CD4-positive, alpha-beta T cell treated with Interleukin-17A for 1 hour (primary cell): ENCODE data around the gene SLC25A17.
"Not testable (repeated sequence)": the region's sequence is repeated elsewhere in the genome, so short reads cannot be mapped to it uniquely, and the experiment has no call there.

Source experiments
- DNase-seq: peaks from one replicate; pipeline ENCODE4 v3.0.0-alpha.2; 2020

The SLC25A17 gene

GRCh38 chr22:40751250-40751649 lies 67.9 kb downstream of the SLC25A17 start:
- no peak for DNase-seq

DNA sequence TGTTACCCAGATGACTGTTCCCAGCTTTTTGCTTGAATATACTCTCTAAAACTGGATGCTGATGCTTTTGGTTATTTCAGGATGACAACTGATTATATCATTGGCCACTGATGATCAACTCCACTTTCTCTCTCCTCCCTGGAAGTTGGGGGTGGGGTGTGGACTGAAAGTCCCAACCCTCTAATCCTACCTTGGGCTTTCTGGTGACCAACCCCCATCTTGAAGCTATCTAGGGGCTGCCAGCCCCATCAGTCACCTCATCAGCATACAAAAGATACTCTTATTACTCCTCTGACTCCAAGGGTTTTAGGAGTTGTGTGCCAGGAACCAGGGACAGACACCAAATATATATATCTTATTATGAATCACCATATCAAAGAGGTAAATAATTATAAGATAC lies 69.3 kb downstream of the SLC25A17 start:
- DNase-seq: no peak

DNA sequence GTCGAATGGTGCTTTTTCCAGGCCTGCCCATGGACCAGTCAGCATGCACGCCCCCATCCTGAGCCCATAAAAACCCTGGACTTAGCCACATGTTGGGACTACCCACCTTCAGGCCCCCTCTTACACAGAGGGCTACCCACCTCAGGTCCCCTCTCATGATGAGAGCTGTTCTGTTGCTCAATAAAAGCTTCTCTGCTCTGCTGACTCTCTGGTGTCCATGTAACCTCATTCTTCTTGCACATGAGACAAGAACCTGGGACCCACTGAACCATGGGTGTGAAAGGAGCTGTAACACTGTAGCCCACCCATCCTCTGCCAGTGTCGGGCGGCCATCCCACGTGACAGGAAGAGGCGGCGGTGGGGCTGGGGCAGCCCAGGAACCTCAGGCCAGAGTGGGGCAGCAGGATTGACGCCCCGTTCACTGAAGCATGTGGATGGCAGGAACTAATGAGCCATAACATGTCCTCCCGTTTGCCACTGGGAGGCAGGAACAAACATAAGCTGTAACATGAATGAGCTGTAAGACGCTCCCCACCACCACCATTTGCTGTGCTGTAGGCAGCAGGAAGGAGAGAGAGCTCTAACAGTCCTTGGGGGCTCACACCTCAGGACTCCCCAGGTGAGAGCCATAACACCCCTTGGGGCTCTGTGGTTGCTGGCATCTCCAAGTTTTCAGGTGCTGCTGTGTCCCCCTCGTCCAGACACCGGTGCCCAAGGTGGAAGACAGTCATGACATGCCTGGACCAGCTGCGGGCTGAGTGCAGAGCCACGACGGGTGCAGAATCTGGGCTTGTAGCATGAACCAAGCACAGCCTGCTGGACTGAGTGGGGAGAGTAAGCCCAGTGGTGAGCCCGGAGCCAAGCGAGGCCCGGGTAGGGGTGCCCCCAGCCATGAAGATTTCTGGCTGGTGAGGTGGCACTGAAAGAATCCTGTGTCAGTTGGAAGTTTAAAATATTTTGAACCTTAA lies 70.5 kb downstream of the SLC25A17 start:
- DNase-seq: no peak

- no peak for DNase-seq
These were observed 71.8 kb downstream of the SLC25A17 start for GRCh38 chr22:40747361-40747760.

DNA sequence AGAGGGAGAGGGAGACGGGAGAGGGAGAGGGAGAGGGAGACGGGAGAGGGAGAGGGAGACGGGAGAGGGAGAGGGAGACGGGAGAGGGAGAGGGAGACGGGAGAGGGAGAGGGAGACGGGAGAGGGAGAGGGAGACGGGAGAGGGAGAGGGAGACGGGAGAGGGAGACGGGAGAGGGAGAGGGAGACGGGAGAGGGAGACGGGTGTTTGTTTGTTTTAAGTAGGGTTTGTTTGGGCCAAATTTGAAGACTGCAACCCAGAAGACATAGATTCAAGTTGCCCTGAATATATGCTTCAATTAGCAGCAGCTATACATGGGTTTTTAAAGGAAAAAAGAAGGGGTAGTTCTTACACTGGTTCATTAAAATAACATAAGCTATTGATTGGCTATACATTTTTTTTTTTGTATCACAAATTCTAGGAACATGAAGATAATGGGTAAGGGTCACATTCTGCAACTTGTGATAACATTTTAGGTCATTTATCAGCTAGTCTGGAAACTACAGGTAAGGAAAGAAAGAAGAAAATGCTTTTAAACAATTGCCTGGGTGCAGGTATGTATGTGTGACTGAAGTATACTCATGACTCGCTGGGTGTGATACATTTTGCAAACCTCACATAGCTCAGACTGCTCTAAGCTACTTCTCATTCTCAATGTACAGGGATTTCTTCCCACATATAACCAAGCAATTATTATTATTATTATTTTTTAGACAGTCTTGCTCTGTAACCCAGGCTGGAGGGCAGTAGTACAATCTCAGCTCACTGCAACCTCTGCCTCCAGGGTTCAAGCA lies 72.5 kb downstream of the SLC25A17 start:
- no peak for DNase-seq

GRCh38 chr22:40743768-40744167 lies 75.4 kb downstream of the SLC25A17 start:
- DNase-seq: no peak

GRCh38 chr22:40741116-40741515 lies 78.0 kb downstream of the SLC25A17 start:
- DNase-seq: no peak

DNA sequence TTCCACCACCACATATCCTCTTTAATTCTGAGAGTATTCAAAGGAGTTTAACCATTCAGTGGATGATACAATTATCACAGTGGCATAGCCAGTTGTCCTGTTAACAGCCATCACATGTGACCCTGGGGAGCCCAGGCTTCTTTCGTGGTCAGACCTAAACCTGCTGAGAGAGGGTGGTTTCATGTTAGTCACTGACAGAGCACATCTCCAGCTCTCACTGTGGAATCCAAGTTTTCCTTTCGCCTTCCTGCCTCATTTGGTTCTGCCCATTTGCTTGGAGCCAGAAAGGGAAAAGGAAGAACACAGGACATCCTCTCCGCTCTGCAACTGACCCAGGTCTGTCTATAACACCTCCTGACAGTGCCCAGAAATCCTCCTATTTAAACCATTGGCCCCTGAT lies 79.4 kb downstream of the SLC25A17 start:
- DNase-seq: no peak

- no peak for DNase-seq
These were observed 85.2 kb downstream of the SLC25A17 start for GRCh38 chr22:40733919-40734318.

GRCh38 chr22:40732999-40733292 lies 86.2 kb downstream of the SLC25A17 start:
- no peak for DNase-seq

GRCh38 chr22:40729284-40729683 lies 89.9 kb downstream of the SLC25A17 start:
- DNase-seq: no peak

- peak; percentile 69 for DNase-seq
These were observed 90.4 kb downstream of the SLC25A17 start for GRCh38 chr22:40728731-40729189.

GRCh38 chr22:40727964-40728615 lies 91.1 kb downstream of the SLC25A17 start:
- DNase-seq: no peak

DNA sequence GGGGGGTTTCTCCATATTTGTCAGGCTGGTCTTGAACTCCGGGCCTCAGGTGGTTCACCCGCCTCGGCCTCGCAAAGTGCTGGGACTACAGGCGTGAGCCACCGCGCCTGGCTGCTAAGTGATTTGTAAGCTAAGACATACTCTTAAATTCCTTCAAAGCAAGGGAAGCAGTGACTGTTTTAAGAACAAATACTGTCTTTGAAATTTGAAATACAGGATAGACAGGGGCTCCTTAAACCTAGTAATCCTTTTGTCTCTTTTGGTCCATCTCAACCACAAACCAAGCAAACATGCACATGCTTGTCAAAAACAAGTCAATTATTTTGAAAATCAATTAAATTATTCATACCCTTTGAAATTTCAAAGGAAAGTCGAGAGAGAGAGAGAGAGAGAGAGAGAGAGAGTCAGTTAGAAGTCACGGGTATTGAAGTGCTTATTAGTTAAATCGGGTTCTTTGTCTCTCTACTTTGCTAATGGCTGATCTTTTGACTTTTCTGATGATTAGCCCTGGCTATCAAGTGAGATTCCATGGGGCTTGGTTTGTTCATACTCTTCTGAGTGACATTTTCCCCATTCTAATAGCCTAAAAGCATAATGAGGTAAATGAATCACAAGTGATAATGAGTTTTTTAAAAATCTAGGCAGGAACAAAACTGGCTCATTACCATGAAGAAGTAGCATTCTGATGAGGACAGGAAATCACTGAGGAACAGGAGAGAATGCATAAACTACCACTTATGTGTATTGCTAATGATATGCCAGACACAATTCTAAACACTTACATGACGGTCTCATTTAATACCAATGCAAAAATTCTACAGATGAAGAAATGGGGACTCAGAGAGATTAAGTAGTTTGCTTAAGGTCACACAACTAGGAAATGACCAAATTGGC lies 91.8 kb downstream of the SLC25A17 start:
- peak; percentile 17 for DNase-seq

DNA sequence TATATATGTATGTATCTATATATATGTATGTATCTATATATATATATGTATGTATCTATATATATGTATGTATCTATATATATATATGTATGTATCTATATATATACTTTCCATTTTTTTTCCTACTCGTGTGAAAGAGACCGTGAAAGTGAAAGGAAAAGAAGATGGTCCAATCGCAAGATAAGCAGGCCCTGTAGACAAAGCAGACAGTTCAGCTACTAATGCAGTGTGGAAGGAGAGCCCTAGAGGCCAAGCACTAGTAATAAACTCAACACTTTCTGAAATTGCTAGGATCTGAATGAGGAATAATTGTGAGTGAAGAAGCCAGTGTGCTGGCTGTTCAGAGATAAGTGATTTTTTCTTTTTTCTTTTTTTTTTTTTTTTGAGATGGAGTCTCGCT lies 92.6 kb downstream of the SLC25A17 start:
- DNase-seq: peak; percentile 65

DNA sequence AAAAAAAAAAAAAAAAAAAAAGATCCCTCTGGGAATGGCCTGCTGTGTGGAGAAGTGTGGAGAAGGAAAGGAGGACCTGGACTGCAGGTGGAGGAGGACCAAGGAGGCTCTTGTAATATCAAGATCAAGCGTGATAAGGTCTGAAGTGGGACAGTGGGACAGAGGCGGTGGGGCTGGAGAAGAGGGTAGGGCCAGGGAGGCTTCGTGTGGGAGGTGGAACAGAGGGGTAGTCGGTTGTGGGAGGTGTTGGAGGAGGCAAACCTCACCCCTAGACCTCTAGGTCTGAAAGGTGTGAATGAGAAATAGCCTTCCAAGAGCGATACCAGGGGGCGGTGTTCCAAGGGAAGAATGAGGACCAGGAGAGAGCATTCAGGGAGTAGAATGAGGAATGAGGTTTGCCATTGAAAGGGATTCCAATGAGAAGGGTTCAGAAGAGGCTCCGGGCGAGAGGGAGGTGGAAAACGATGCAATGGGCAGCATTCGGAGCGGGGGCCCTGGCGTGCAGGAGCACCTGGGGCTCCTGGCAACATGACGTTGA lies 95.7 kb downstream of the SLC25A17 start:
- DNase-seq: no peak

- no peak for DNase-seq
These were observed 97.9 kb downstream of the SLC25A17 start for GRCh38 chr22:40721266-40721665.

DNA sequence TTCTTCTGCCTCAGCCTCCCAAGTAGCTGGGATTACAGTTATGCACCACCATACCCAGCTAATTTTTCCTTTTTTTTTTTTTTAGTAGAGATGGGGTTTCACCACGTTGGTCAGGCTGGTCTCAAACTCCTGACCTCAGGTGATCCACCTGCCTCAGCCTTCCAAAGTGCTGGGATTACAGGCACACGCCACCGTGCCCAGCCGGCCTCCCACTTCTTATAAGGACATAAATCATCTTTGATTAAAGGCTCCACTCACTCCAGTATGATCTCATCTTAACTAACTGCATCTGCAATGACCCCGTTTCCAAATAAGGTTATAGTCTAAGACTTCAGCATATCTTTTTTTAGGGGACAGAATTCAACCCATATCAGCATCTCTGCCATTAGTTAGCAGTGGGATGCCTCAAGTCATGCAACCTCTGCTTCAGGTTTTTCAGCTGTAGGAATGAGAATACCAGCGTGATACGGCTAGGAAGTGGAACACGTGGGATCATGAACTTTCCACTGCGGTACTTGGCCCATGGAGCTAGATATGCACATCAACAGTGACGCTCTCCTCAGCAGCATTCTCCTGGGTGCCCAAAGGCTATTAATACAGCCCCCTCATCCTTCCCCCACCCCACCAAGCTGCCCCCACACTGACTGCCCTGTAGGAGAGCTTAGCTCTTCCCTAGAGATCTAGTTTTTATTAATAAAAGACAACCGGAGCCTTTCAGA lies 98.4 kb downstream of the SLC25A17 start:
- DNase-seq: no peak

GRCh38 chr22:40720156-40720537 lies 99.0 kb downstream of the SLC25A17 start:
- DNase-seq: not testable (repeated sequence)
